Stimulated activated CD4-positive, alpha-beta T cell treated with anti-CD3 and anti-CD28 coated beads, Interleukin-2, amount 100 ng/mL, for 4 hours (primary cell): ENCODE results near the gene CNGA3.

Experiments
- DNase-seq: peaks from one replicate; pipeline ENCODE4 v3.0.0-alpha.2; 2020; ENCODE audit warnings: low read depth

CNGA3 gene

GRCh38 chr2:98327776-98328175, 18.5 kb upstream of the CNGA3 start:
- DNase-seq = no peak

- no peak for DNase-seq
Measured at GRCh38 chr2:98329549-98329948, 16.7 kb upstream of the CNGA3 start.

- no peak for DNase-seq
Measured at GRCh38 chr2:98332989-98333388, 13.3 kb upstream of the CNGA3 start.

GRCh38 chr2:98333922-98334321, 12.3 kb upstream of the CNGA3 start:
- DNase-seq = no peak

GRCh38 chr2:98334439-98335078, 11.7 kb upstream of the CNGA3 start:
- DNase-seq = no peak

- no peak for DNase-seq
Measured at GRCh38 chr2:98335271-98335670, 11.0 kb upstream of the CNGA3 start.

- no peak for DNase-seq
Measured at GRCh38 chr2:98341241-98341640, 5.0 kb upstream of the CNGA3 start.

GRCh38 chr2:98343285-98343684, 3.0 kb upstream of the CNGA3 start:
- DNase-seq = no peak

GRCh38 chr2:98347298-98348065, 1.2 kb downstream of the CNGA3 start:
- DNase-seq = no peak

GRCh38 chr2:98348066-98348561, 1.9 kb downstream of the CNGA3 start:
- DNase-seq = no peak

- DNase-seq = no peak
Measured at GRCh38 chr2:98350411-98350810, 4.2 kb downstream of the CNGA3 start.

GRCh38 chr2:98355881-98356280, 9.6 kb downstream of the CNGA3 start:
- DNase-seq = no peak

- DNase-seq = no peak
Measured at GRCh38 chr2:98356729-98357128, 10.5 kb downstream of the CNGA3 start.

- DNase-seq = no peak
Measured at GRCh38 chr2:98357849-98358248, 11.6 kb downstream of the CNGA3 start.

GRCh38 chr2:98359986-98360385, 13.7 kb downstream of the CNGA3 start:
- DNase-seq = no peak

GRCh38 chr2:98367721-98368120, 21.5 kb downstream of the CNGA3 start:
- DNase-seq = no peak

GRCh38 chr2:98369710-98370239, 23.5 kb downstream of the CNGA3 start:
- no peak for DNase-seq

GRCh38 chr2:98372121-98372520, 25.9 kb downstream of the CNGA3 start:
- no peak for DNase-seq

- no peak for DNase-seq
Measured at GRCh38 chr2:98372579-98372978, 26.3 kb downstream of the CNGA3 start.

- no peak for DNase-seq
Measured at GRCh38 chr2:98374286-98374685, 28.0 kb downstream of the CNGA3 start.

GRCh38 chr2:98374958-98375570, 28.8 kb downstream of the CNGA3 start:
- no peak for DNase-seq

- DNase-seq = no peak
Measured at GRCh38 chr2:98376301-98376910, 30.1 kb downstream of the CNGA3 start.
